ENCODE data around the gene CDX1.

DNA sequence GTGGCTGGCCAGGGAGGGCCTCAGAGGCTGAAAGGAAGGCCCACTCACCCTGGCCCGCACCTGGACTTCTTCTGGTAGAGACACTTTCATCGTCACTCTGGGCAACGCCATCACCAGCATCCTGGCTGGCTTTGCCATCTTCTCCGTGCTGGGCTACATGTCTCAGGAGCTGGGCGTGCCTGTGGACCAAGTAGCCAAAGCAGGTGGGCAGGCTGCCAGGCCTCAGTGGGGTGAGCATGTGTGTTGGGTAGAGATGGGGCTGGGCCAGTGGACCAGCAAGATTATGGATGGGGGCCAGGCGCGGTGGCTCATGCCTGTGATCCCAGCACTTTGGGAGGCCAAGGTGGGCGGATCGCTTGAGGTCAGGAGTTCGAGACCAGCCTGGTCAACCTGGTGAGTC, 35.9 kb downstream of the CDX1 start:
- TF ChIP-seq GATA2 (IDR thresholded peaks at IDR 0.05; ENCODE audit: low read depth, low read length) (no peak), GATA3 (IDR thresholded peaks at IDR 0.05; ENCODE audit: low read depth, low read length) (no peak)

Data from SH-SY5Y (cell line).